DOHH2 (cell line): Measurements from ENCODE around the gene INSYN2B.

Source experiments
- H3F3A ChIP-seq: fragments of 200-600 bp; sonication (generic), shearing (Covaris generic); 2 replicates; pipeline ENCODE4 v1.6.0; 2016; ENCODE audit warnings: antibody characterized with exemption, mild to moderate bottlenecking; ENCODE audit not compliant: control insufficient read depth, insufficient read depth
- H3K27ac ChIP-seq: fragments of 200-600 bp; sonication (generic); 2 replicates; pipeline ENCODE4 v1.5.1; 2014; ENCODE audit warnings: low read depth, mild to moderate bottlenecking, low read length, moderate library complexity
- H3K27me3 ChIP-seq: fragments of 200-600 bp; sonication (generic); 2 replicates; pipeline ENCODE4 v1.6.1; 2014; ENCODE audit warnings: mild to moderate bottlenecking, low read length, mixed read lengths; ENCODE audit not compliant: control insufficient read depth
- H3K36me3 ChIP-seq: fragments of 200-600 bp; sonication (generic); 2 replicates; pipeline ENCODE4 v1.6.1; 2014; ENCODE audit warnings: mild to moderate bottlenecking, low read length, moderate library complexity, mixed read lengths; ENCODE audit not compliant: control insufficient read depth
- H3K4me1 ChIP-seq: fragments of 200-600 bp; sonication (generic); 2 replicates; pipeline ENCODE4 v1.6.1; 2014; ENCODE audit warnings: mild to moderate bottlenecking, low read length, mixed read lengths; ENCODE audit not compliant: control insufficient read depth
- H3K4me2 ChIP-seq: fragments of 200-600 bp; sonication (generic); 2 replicates; pipeline ENCODE4 v1.6.0; 2014; ENCODE audit warnings: mild to moderate bottlenecking, low read length, moderate library complexity
- H3K4me3 ChIP-seq: fragments of 200-600 bp; sonication (generic); 2 replicates; pipeline ENCODE4 v1.5.1; 2014; ENCODE audit warnings: mild to moderate bottlenecking, low read length, mixed read lengths
- H3K79me2 ChIP-seq: fragments of 200-600 bp; sonication (generic); 2 replicates; pipeline ENCODE4 v1.6.1; 2014; ENCODE audit warnings: mild to moderate bottlenecking, low read length, mixed read lengths; ENCODE audit not compliant: control insufficient read depth
- H3K9me2 ChIP-seq: fragments of 200-600 bp; sonication (generic); replicated peaks from 2 replicates; pipeline ENCODE4 v1.6.1; 2014; ENCODE audit warnings: mild to moderate bottlenecking, low read length, mixed read lengths; ENCODE audit not compliant: control insufficient read depth
- H3K9me3 ChIP-seq: fragments of 200-600 bp; sonication (generic); 2 replicates; pipeline ENCODE4 v1.6.1; 2014; ENCODE audit warnings: antibody characterized with exemption, low read length, mixed read lengths; ENCODE audit not compliant: control insufficient read depth, insufficient read depth
- H4K20me1 ChIP-seq: fragments of 200-600 bp; sonication (generic); 2 replicates; pipeline ENCODE4 v1.6.0; 2014; ENCODE audit warnings: low read depth, mild to moderate bottlenecking, antibody characterized with exemption, low read length, moderate library complexity; ENCODE audit not compliant: control insufficient read depth, insufficient read depth
- EZH2phosphoT487 ChIP-seq: fragments of 200-600 bp; sonication (generic); IDR thresholded peaks from 2 replicates; pipeline ENCODE4 v1.6.1; 2017; ENCODE audit warnings: borderline replicate concordance, mild to moderate bottlenecking, antibody characterized with exemption, low read length, moderate library complexity, mixed read lengths
- TF ChIP-seq, protein P1 (sequence below): fragments of 200-600 bp; sonication (generic); IDR thresholded peaks from one replicate; pipeline ENCODE4 v1.5.1; 2014; ENCODE audit warnings: antibody characterized with exemption, mild to moderate bottlenecking, low read depth, low read length; ENCODE audit not compliant: poor library complexity, severe bottlenecking

INSYN2B gene

DNA sequence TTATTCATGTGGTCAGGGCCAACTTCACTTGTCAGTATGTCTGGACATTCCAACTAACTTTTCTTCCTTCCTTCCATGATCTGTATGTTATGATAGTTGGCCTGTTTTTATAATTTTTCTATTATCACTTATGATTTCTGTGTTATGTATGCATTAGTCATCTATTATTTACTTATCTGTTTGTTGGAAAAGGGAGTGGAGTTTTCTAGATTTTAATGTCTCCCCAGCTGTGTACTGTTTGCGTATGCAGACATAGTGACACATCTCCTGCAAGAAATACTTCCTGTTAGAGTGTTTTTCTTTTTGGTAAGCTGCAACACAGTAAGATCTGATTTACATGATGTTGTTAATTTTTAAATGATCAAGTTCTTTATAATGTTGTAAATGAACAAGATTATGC lies 8.7 kb upstream of the INSYN2B start:
- H3K4me1 ChIP-seq = no peaks in the 10 kb centered on the region
- no peak overlapping the region for H3K4me2 ChIP-seq
- no peaks in the 10 kb centered on the region for H3K27me3 ChIP-seq
- TF ChIP-seq, protein P1, sequence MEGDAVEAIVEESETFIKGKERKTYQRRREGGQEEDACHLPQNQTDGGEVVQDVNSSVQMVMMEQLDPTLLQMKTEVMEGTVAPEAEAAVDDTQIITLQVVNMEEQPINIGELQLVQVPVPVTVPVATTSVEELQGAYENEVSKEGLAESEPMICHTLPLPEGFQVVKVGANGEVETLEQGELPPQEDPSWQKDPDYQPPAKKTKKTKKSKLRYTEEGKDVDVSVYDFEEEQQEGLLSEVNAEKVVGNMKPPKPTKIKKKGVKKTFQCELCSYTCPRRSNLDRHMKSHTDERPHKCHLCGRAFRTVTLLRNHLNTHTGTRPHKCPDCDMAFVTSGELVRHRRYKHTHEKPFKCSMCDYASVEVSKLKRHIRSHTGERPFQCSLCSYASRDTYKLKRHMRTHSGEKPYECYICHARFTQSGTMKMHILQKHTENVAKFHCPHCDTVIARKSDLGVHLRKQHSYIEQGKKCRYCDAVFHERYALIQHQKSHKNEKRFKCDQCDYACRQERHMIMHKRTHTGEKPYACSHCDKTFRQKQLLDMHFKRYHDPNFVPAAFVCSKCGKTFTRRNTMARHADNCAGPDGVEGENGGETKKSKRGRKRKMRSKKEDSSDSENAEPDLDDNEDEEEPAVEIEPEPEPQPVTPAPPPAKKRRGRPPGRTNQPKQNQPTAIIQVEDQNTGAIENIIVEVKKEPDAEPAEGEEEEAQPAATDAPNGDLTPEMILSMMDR = no peak
- TF ChIP-seq EZH2phosphoT487 = no peak
- H4K20me1 ChIP-seq = no peaks in the 10 kb centered on the region
- peaks cover 68% of the 10 kb centered on the region for H3K36me3 ChIP-seq
- no peaks in the 10 kb centered on the region for H3F3A ChIP-seq
- H3K4me3 ChIP-seq = no peak overlapping the region
- no peak overlapping the region for H3K27ac ChIP-seq
- H3K79me2 ChIP-seq = no peaks in the 10 kb centered on the region
- H3K9me2 ChIP-seq = no peaks in the 10 kb centered on the region
- no peaks in the 10 kb centered on the region for H3K9me3 ChIP-seq

DNA sequence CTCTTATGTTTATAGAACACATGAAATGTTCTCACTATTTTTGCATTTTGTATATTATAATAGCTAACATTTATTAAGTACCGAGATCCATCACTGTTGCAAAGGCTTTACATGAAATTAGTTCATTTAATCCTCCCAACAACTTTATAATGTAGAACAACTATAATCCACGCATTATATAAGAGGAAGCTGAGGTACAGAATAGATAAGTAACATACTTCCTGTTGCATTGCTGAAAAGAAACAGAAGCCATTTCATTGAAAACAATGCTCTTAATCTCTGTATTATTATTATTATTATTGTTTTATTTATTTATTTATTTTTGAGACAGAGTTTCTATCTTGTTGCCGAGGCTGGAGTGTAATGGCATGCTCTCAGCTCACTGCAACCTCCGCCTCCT lies 7.9 kb upstream of the INSYN2B start:
- no peaks in the 10 kb centered on the region for H3K9me3 ChIP-seq
- no peak for TF ChIP-seq EZH2phosphoT487
- TF ChIP-seq, protein P1 = no peak
- H3K27ac ChIP-seq = no peak overlapping the region
- H3K4me2 ChIP-seq = no peak overlapping the region
- H3K4me1 ChIP-seq = no peaks in the 10 kb centered on the region
- no peaks in the 10 kb centered on the region for H3K27me3 ChIP-seq
- H3K4me3 ChIP-seq = no peak overlapping the region
- no peaks in the 10 kb centered on the region for H3F3A ChIP-seq
- no peaks in the 10 kb centered on the region for H3K9me2 ChIP-seq
- peaks cover 70% of the 10 kb centered on the region for H3K36me3 ChIP-seq
- no peaks in the 10 kb centered on the region for H3K79me2 ChIP-seq
- H4K20me1 ChIP-seq = no peaks in the 10 kb centered on the region

DNA sequence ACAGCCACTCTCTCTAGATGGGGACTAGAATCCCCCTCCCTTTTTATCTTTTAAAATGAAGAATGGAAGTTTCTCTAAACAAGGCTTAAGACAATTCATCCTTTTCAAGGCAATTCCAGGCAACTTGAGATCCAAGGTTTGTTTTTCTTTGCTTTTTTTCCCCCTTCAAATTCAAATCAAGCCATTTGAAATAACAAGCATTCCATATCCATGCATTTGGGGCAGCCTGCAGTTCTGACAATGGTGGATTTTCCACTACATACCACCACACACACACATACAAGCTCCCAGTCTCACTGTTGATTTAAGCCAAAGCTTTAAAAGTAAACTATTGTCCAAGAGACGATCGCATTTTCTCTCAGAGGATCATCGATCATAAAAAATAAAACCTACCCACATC lies 424 bp downstream of the INSYN2B start:
- Histone ChIP-seq H3K9me2 (no peaks in the 10 kb centered on the region), H3K27me3 (no peaks in the 10 kb centered on the region), H3K4me1 (no peaks in the 10 kb centered on the region), H4K20me1 (no peaks in the 10 kb centered on the region), H3K27ac (no peak overlapping the region), H3K79me2 (no peaks in the 10 kb centered on the region), H3K9me3 (no peaks in the 10 kb centered on the region), H3K4me3 (no peak overlapping the region), H3K4me2 (no peak overlapping the region), H3F3A (peaks cover 4% of the 10 kb centered on the region; the same call in 1 of the 2 replicates), H3K36me3 (peaks cover 24% of the 10 kb centered on the region)
- TF ChIP-seq, protein P1 = no peak
- TF ChIP-seq EZH2phosphoT487 = no peak

DNA sequence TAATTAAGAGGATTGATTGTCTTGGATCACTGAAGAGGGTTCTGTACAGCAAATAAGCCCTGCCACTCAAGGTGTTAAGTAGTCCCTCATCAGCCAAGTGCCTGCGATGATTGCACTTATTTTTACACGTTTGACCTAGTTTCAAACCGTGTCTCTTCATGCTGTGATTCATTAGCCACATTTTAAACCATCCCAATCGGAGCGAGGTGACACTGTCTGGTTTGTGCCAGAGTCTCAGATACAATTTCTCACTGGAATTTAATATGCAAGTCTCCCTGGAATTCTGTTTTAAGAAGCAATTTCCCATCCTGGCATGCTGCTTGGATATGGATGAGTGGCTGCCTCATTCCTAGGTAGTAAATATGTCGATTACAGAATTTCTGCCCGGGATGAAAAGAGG lies 1.6 kb downstream of the INSYN2B start:
- no peak for TF ChIP-seq EZH2phosphoT487
- TF ChIP-seq, protein P1 = no peak
- Histone ChIP-seq H3K4me3 (no peak overlapping the region), H3K4me2 (no peak overlapping the region)

More for the DNA sequence above, 1.6 kb downstream of the INSYN2B start:
- peaks cover 22% of the 10 kb centered on the region for H3K36me3 ChIP-seq
- no peaks in the 10 kb centered on the region for H3K4me1 ChIP-seq
- no peaks in the 10 kb centered on the region for H3K27me3 ChIP-seq
- H3K27ac ChIP-seq = no peak overlapping the region
- no peaks in the 10 kb centered on the region for H3K9me2 ChIP-seq
- no peaks in the 10 kb centered on the region for H3K9me3 ChIP-seq
- 0 out of 2 replicates have a peak, but pooled peaks cover 5% of the 10 kb centered on the region for H4K20me1 ChIP-seq
- no peaks in the 10 kb centered on the region for H3K79me2 ChIP-seq
- peaks cover 4% of the 10 kb centered on the region; the same call in 1 of the 2 replicates for H3F3A ChIP-seq
